K562 (cell line): ENCODE measurements around the gene CHST8. TPM values are rescaled to one million over a fixed set of nuclear protein-coding genes. Genes with fewer than 3 reads are reported as not detected.
A peak's percentile ranks its signal among the peaks of the same experiment; 100 is the strongest.

Experiments
- ATAC-seq: fragments of 200-7000 bp; cut with Tn5 transposase; 3 replicates; pipeline ENCODE4 v1.9.1; 2020; ENCODE audit warnings: moderate library complexity
- BruUV-seq: library from RNA; stranded (reverse); fragments of 400-500 nt; replicated peaks from 2 replicates; lab custom pipeline; 2021; lab: Mats Ljungman, UMichigan
- CTCF ChIA-PET: fragments of 300-600 bp; formaldehyde crosslinking; extraction: SDS; loops from one replicate; lab custom pipeline; 2021; ENCODE audit warnings: low intra/inter-chr PET ratio; lab: Yijun Ruan, JAX
- POLR2A ChIA-PET: fragments of 300-600, 350-650 bp; sonication (Branson Sonifier 250); formaldehyde crosslinking; extraction: SDS; loops from one replicate; lab custom pipeline; 2021; ENCODE audit warnings: antibody characterized with exemption, inconsistent platforms; lab: Yijun Ruan, JAX
- DNase-seq, 4 experiments: peaks; one replicate each; pipeline versions ENCODE4 v3.0.0 to v3.0.0-alpha.2; 2011 to 2018; ENCODE audit warnings: low spot score in 3 of 4, mixed read lengths in 3 of 4; ENCODE audit errors: extremely low read depth in 1 of 4
- FAIRE-seq: peaks from 2 replicates; lab custom pipeline; 2011; peaks lifted over from hg19 to GRCh38; lab: Jason Lieb, UNC
- H2AFZ ChIP-seq: 2 replicates; pipeline ENCODE4 v1.6.0; 2011; ENCODE audit warnings: low read depth, low read length, control low read depth, inconsistent platforms
- H3K27ac ChIP-seq: fragments of 200-600 bp; 3 replicates; pipeline ENCODE4 v1.8.0; 2011; ENCODE audit warnings: low read depth, mild to moderate bottlenecking, control low read depth, inconsistent platforms, low read length, moderate library complexity, mixed read lengths; ENCODE audit errors: extremely low read depth
- H3K27me3 ChIP-seq, 2 experiments: fragments of 300-600 bp in 1 of 2; 2 replicates in 1 of 2; 3 replicates in 1 of 2; pipeline versions ENCODE4 v1.6.0 to v1.8.0; 2011; ENCODE audit warnings: inconsistent platforms in 2 of 2, low read length in 2 of 2, mild to moderate bottlenecking in 1 of 2, mixed read lengths in 1 of 2, moderate library complexity in 1 of 2; ENCODE audit not compliant: control insufficient read depth in 2 of 2, insufficient read depth in 2 of 2
- H3K36me3 ChIP-seq: fragments of 300-600 bp; 3 replicates; pipeline ENCODE4 v1.8.0; 2011; ENCODE audit warnings: mild to moderate bottlenecking, low read length, inconsistent platforms; ENCODE audit not compliant: control insufficient read depth, insufficient read depth
- H3K4me1 ChIP-seq, 2 experiments: fragments of 200-600 bp in 1 of 2; replicated peaks in 1 of 2; 2 replicates in 1 of 2; 3 replicates in 1 of 2; pipeline versions ENCODE4 v1.5.1 to v1.8.0; 2011; ENCODE audit warnings: inconsistent platforms in 2 of 2, low read length in 2 of 2, mild to moderate bottlenecking in 1 of 2, mixed read lengths in 1 of 2, moderate library complexity in 1 of 2; ENCODE audit not compliant: control insufficient read depth in 2 of 2, insufficient read depth in 2 of 2
- H3K4me2 ChIP-seq: 2 replicates; pipeline ENCODE4 v1.6.1; 2011; ENCODE audit warnings: low read length, control low read depth, inconsistent platforms, mixed read lengths; ENCODE audit not compliant: insufficient read depth
- H3K4me3 ChIP-seq: fragments of 200-600 bp; sonication (generic), shearing (Covaris generic); 2 replicates; pipeline ENCODE4 v1.5.1; 2016; ENCODE audit warnings: control low read depth, inconsistent platforms
- H3K79me2 ChIP-seq: fragments of 200-600 bp; 3 replicates; pipeline ENCODE4 v1.8.0; 2011; ENCODE audit warnings: low read length, inconsistent platforms; ENCODE audit not compliant: control insufficient read depth, insufficient read depth
- H3K9ac ChIP-seq, 2 experiments: 2 replicates each; pipeline versions ENCODE4 v1.6.0 to v1.6.1; 2011; ENCODE audit warnings: low read depth in 2 of 2, low read length in 2 of 2, control low read depth in 1 of 2, inconsistent platforms in 1 of 2, mild to moderate bottlenecking in 1 of 2, mixed read lengths in 1 of 2; ENCODE audit not compliant: insufficient read depth in 1 of 2
- H3K9me1 ChIP-seq: one replicate; pipeline ENCODE4 v1.6.0; 2011; ENCODE audit warnings: inconsistent platforms, mild to moderate bottlenecking, low read length, moderate library complexity; ENCODE audit not compliant: control insufficient read depth, insufficient read depth
- H3K9me3 ChIP-seq: replicated peaks from 2 replicates; pipeline ENCODE4 v1.5.1; 2011; ENCODE audit warnings: low read depth, low read length, inconsistent platforms; ENCODE audit not compliant: control insufficient read depth, insufficient read depth
- H4K20me1 ChIP-seq: replicated peaks from 2 replicates; pipeline ENCODE4 v1.6.1; 2011; ENCODE audit warnings: low read length, inconsistent platforms, mixed read lengths; ENCODE audit not compliant: control insufficient read depth, insufficient read depth
- CC2D1A ChIP-seq: fragments of 450-650 bp; IDR thresholded peaks from 2 replicates; pipeline ENCODE4 v1.6.1; 2017; ENCODE audit warnings: mild to moderate bottlenecking
- EZH2 ChIP-seq: IDR thresholded peaks from 2 replicates; pipeline ENCODE4 v1.6.1; 2012; ENCODE audit warnings: low read depth, mild to moderate bottlenecking, inconsistent platforms, low read length, borderline replicate concordance
- NFIC ChIP-seq: fragments of 450-650 bp; IDR thresholded peaks from 2 replicates; pipeline ENCODE4 v1.6.1; 2017; ENCODE audit warnings: mild to moderate bottlenecking, inconsistent platforms
- SMAD2 ChIP-seq: fragments of 150-350 bp; IDR thresholded peaks from 2 replicates; pipeline ENCODE4 v1.6.1; 2014; ENCODE audit warnings: low read depth, mild to moderate bottlenecking, low read length
- SMAD3 ChIP-seq: fragments of 450-650 bp; formaldehyde crosslinking; conservative IDR thresholded peaks from 2 replicates; pipeline ENCODE4 v1.4.0; 2020; ENCODE audit warnings: mild to moderate bottlenecking
- STAT6 ChIP-seq: sonication (generic); formaldehyde crosslinking; IDR thresholded peaks from 2 replicates; pipeline ENCODE4 v1.8.1; 2023; ENCODE audit warnings: mild to moderate bottlenecking, missing genetic modification reagents
- ZC3H4 ChIP-seq: sonication (generic); formaldehyde crosslinking; IDR thresholded peaks from 2 replicates; pipeline ENCODE4 v1.9.0; 2021; ENCODE audit warnings: missing genetic modification reagents, borderline replicate concordance
- ZNF384 ChIP-seq: IDR thresholded peaks from 2 replicates; pipeline ENCODE4 v1.6.1; 2012; ENCODE audit warnings: low read depth, low read length, improper control_type of control experiment
- whole genome bisulfite sequencing: fragments of 100-300 bp; shearing (Covaris generic); methylation state at CpG from one replicate; pipeline ENCODE4 v1.1.6; 2016; ENCODE audit warnings: low coverage, mixed read lengths; ENCODE audit not compliant: insufficient coverage; ENCODE audit errors: missing lambda C conversion rate; 5-methylcytosine and 5-hydroxymethylcytosine counted together
- in situ Hi-C: fragments of 300-500 bp; cut with MboI; formaldehyde crosslinking; loops from 4 replicates; pipeline ENCODE4 v1.15.0; 2018; ENCODE audit warnings: inconsistent platforms, mixed read lengths
- intact Hi-C: fragments of 100-400 bp; cut with micrococcal nuclease; formaldehyde crosslinking; loops from 2 replicates; pipeline ENCODE4 v1.14.2; 2022
- polyA plus RNA-seq, 8 experiments: library from polyadenylated mRNA; depleted of rRNA in 4 of 8; stranded (reverse) in 5 of 8; unstranded in 3 of 8; fragments of >200 nt; fragmentation: Nextera tagmentation in 2 of 8; fragmentation: Illumina TruSeq in 1 of 8; extraction: Ambion mirVana in 2 of 8; extraction: Trizol in 1 of 8; gene quantifications; 2 replicates each; pipeline versions ENCODE4 v1.2.1 to v1.2.3, GENCODE V29; 2011 to 2014; ENCODE audit warnings: inconsistent platforms in 1 of 8, missing spikeins in 1 of 8
- total RNA-seq, 7 experiments: library from RNA; depleted of rRNA in 6 of 7; stranded (reverse); fragments of >200 nt in 6 of 7; fragmentation: Illumina TruSeq in 2 of 7; extraction: Trizol in 2 of 7; gene quantifications; 2 replicates each; pipeline versions ENCODE4 v1.2.1 to v1.2.3, GENCODE V29; 2011 to 2021; ENCODE audit warnings: low replicate concordance in 1 of 7
- TF ChIP-seq, protein P1 (sequence below), 2 experiments: fragments of 150-350 bp in 1 of 2; IDR thresholded peaks; 2 replicates each; pipeline ENCODE4 v1.6.1; 2012 to 2016; ENCODE audit warnings: low read depth in 2 of 2, low read length in 2 of 2, mild to moderate bottlenecking in 1 of 2, moderate library complexity in 1 of 2

Gene CHST8
- total and polyA plus RNA-seq, 9 of the 15 experiments (the other 6 are each of a cell fraction or from before 2014, with no cell fraction given): 0.11 TPM; not detected in 8

- no peak for DNase-seq
- Histone ChIP-seq H3K36me3 (no peaks in the 10 kb centered on the region), H4K20me1 (peaks cover 14% of the 10 kb centered on the region), H3K4me3 (no peak overlapping the region), H3K9me1 (no peaks in the 10 kb centered on the region), H3K79me2 (no peaks in the 10 kb centered on the region)
- no peak for FAIRE-seq
- WGBS: 0% methylated on average over 11 of the region's 11 CpGs
- ChIA-PET CTCF (interaction anchor here (0.8 kb wide), 1 partner anchor 333 kb away, joined by 4 read pairs; no protein-coding TSS in a partner anchor), POLR2A (no interaction called here)
- intact Hi-C loops (no loop called here), in situ Hi-C loops (no loop called here)
- BruUV-seq: no TSS peak
- peak; percentile 17; the same call in 1 of the 2 replicates for TF ChIP-seq NFIC
- TF ChIP-seq SMAD3 (CRISPR knock-in tag): no peak
- TF ChIP-seq, all 486 proteins: peak for 1
- H2AFZ ChIP-seq: no peak overlapping the region
- no peak overlapping the region for H3K27ac ChIP-seq
- H3K27me3 ChIP-seq: peaks cover 0 to 48% of the 10 kb centered on the region in 2 experiments; a peak in 4 of 5 replicates
- no peak for ATAC-seq
- no peaks in the 10 kb centered on the region for H3K9me3 ChIP-seq
- no peak overlapping the region for H3K4me2 ChIP-seq
- H3K4me1 ChIP-seq: no peaks in the 10 kb centered on the region
- H3K9ac ChIP-seq: no peak overlapping the region
These were observed 142.0 kb downstream of the CHST8 start for GRCh38 chr19:33763633-33764371.

GRCh38 chr19:33766623-33767022 is 144.9 kb downstream of the CHST8 start:
- no peak overlapping the region for H3K9ac ChIP-seq
- ATAC-seq (no peak), DNase-seq (no peak), FAIRE-seq (no peak)
- H3K4me3 ChIP-seq: no peak overlapping the region
- WGBS: 2% methylated on average over 13 of the region's 13 CpGs
- no peaks in the 10 kb centered on the region for H3K4me1 ChIP-seq
- H3K9me3 ChIP-seq: no peaks in the 10 kb centered on the region
- ChIA-PET POLR2A (interaction anchor here (0.5 kb wide), 1 partner anchor 84 kb away, joined by 3 read pairs; no protein-coding TSS in a partner anchor), CTCF (no interaction called here)
- H3K79me2 ChIP-seq: no peaks in the 10 kb centered on the region
- intact Hi-C loops (no loop called here), in situ Hi-C loops (no loop called here)
- no peak overlapping the region for H3K27ac ChIP-seq
- no peaks in the 10 kb centered on the region for H3K9me1 ChIP-seq
- H3K4me2 ChIP-seq: no peak overlapping the region
- H3K27me3 ChIP-seq: peaks cover 0 to 59% of the 10 kb centered on the region in 2 experiments; a peak in 4 of 5 replicates
- no peak overlapping the region for H2AFZ ChIP-seq
- no peaks in the 10 kb centered on the region for H3K36me3 ChIP-seq
- BruUV-seq: no TSS peak
- H4K20me1 ChIP-seq: peaks cover 24% of the 10 kb centered on the region
- TF ChIP-seq CC2D1A (no peak), ZC3H4 (CRISPR knock-in tag) (no peak), ZNF384 (no peak), STAT6 (no peak), SMAD2 (no peak), EZH2 (no peak)
- TF ChIP-seq, protein P1, sequence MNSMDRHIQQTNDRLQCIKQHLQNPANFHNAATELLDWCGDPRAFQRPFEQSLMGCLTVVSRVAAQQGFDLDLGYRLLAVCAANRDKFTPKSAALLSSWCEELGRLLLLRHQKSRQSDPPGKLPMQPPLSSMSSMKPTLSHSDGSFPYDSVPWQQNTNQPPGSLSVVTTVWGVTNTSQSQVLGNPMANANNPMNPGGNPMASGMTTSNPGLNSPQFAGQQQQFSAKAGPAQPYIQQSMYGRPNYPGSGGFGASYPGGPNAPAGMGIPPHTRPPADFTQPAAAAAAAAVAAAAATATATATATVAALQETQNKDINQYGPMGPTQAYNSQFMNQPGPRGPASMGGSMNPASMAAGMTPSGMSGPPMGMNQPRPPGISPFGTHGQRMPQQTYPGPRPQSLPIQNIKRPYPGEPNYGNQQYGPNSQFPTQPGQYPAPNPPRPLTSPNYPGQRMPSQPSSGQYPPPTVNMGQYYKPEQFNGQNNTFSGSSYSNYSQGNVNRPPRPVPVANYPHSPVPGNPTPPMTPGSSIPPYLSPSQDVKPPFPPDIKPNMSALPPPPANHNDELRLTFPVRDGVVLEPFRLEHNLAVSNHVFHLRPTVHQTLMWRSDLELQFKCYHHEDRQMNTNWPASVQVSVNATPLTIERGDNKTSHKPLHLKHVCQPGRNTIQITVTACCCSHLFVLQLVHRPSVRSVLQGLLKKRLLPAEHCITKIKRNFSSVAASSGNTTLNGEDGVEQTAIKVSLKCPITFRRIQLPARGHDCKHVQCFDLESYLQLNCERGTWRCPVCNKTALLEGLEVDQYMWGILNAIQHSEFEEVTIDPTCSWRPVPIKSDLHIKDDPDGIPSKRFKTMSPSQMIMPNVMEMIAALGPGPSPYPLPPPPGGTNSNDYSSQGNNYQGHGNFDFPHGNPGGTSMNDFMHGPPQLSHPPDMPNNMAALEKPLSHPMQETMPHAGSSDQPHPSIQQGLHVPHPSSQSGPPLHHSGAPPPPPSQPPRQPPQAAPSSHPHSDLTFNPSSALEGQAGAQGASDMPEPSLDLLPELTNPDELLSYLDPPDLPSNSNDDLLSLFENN (IDR thresholded peaks at IDR 0.05; ENCODE audit: low read depth in 2 of 2, low read length in 2 of 2): no peak
